ENCODE measurements around the gene ABHD5.

ABHD5 gene

DNA sequence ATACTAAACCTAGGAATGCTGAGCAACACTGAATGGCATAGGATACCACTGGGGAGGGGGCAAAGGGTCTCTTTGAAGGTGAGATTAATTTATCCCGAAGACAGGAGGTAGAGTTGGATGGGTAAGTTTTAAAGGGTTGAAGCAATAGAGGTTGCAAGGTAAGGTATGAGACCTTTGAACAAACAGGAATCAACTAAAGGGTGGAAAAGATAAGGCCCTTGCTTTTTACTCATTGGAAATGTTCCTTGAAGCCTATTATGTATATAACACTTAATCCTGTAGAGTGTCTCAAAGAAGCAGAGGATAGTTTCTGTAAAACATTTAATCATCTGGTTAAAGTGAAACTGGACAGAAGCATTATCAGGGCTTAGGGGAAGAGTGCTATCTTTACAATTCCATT, 5.7 kb downstream of the ABHD5 start:
- no peaks in the 10 kb centered on the region for H3K9me3 ChIP-seq (ENCODE audit: control insufficient read depth, low read length)
- no peaks in the 10 kb centered on the region for H3K27me3 ChIP-seq (replicated peaks; ENCODE audit: control insufficient read depth, insufficient read depth, low read length)
- H3K4me1 ChIP-seq (ENCODE audit: control insufficient read depth, insufficient read depth, low read length) = peaks cover 51% of the 10 kb centered on the region
- no peak for DNase-seq (ENCODE audit: low read depth)
- H3K36me3 ChIP-seq (ENCODE audit: control insufficient read depth, insufficient read depth, low read length, severe bottlenecking) = peaks cover 21% of the 10 kb centered on the region
- H3K4me3 ChIP-seq (ENCODE audit: low read length) = no peak overlapping the region
- no peak overlapping the region for H3K9ac ChIP-seq (ENCODE audit: low read length)

DNA sequence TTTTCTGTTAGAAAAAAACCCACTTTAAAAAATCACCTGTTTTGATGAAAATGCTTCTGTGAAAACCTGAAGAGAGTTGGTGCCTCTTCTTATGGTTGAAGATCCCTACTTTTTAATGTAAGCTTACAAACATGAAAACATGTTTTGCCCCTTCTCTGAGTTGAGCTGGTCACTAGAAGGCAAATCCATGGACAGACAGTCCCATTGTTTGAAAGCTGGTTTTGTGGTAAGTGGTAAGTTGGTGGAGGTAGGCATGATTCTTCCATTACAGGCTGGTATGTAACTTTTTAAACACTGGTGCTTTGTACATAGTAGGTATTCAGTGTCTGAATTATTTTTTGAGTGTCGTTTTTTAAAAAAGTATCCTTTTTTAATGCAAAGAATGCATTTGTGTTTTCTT, 6.1 kb downstream of the ABHD5 start:
- Histone ChIP-seq H3K4me3 (ENCODE audit: low read length) (no peak overlapping the region), H3K36me3 (ENCODE audit: control insufficient read depth, insufficient read depth, low read length, severe bottlenecking) (peaks cover 25% of the 10 kb centered on the region), H3K9ac (ENCODE audit: low read length) (no peak overlapping the region), H3K27me3 (replicated peaks; ENCODE audit: control insufficient read depth, insufficient read depth, low read length) (no peaks in the 10 kb centered on the region), H3K9me3 (ENCODE audit: control insufficient read depth, low read length) (no peaks in the 10 kb centered on the region), H3K4me1 (ENCODE audit: control insufficient read depth, insufficient read depth, low read length) (peaks cover 51% of the 10 kb centered on the region)
- DNase-seq (ENCODE audit: low read depth) = no peak

- Histone ChIP-seq H3K4me1 (ENCODE audit: control insufficient read depth, insufficient read depth, low read length) (peaks cover 21% of the 10 kb centered on the region), H3K9me3 (ENCODE audit: control insufficient read depth, low read length) (no peaks in the 10 kb centered on the region), H3K9ac (ENCODE audit: low read length) (no peak overlapping the region), H3K27me3 (replicated peaks; ENCODE audit: control insufficient read depth, insufficient read depth, low read length) (no peaks in the 10 kb centered on the region), H3K4me3 (ENCODE audit: low read length) (no peak overlapping the region), H3K36me3 (ENCODE audit: control insufficient read depth, insufficient read depth, low read length, severe bottlenecking) (peaks cover 45% of the 10 kb centered on the region)
- no peak for DNase-seq (ENCODE audit: low read depth)
These were observed 9.1 kb downstream of the ABHD5 start for GRCh38 chr3:43699864-43700263.

- no peak for DNase-seq (ENCODE audit: low read depth)
- H3K9ac ChIP-seq (ENCODE audit: low read length) = no peak overlapping the region
- H3K36me3 ChIP-seq (ENCODE audit: control insufficient read depth, insufficient read depth, low read length, severe bottlenecking) = peaks cover 54% of the 10 kb centered on the region
- peaks cover 23% of the 10 kb centered on the region for H3K4me1 ChIP-seq (ENCODE audit: control insufficient read depth, insufficient read depth, low read length)
- H3K4me3 ChIP-seq (ENCODE audit: low read length) = no peak overlapping the region
- H3K9me3 ChIP-seq (ENCODE audit: control insufficient read depth, low read length) = no peaks in the 10 kb centered on the region
- H3K27me3 ChIP-seq (replicated peaks; ENCODE audit: control insufficient read depth, insufficient read depth, low read length) = no peaks in the 10 kb centered on the region
These were observed 14.0 kb downstream of the ABHD5 start for GRCh38 chr3:43704697-43705096.

- DNase-seq (ENCODE audit: low read depth) = no peak
- peaks cover 27% of the 10 kb centered on the region for H3K4me1 ChIP-seq (ENCODE audit: control insufficient read depth, insufficient read depth, low read length)
- H3K9me3 ChIP-seq (ENCODE audit: control insufficient read depth, low read length) = no peaks in the 10 kb centered on the region
These were observed 15.6 kb downstream of the ABHD5 start for GRCh38 chr3:43706342-43706741.

GRCh38 chr3:43707266-43707665, 16.5 kb downstream of the ABHD5 start:
- Histone ChIP-seq H3K4me3 (ENCODE audit: low read length) (no peak overlapping the region), H3K36me3 (ENCODE audit: control insufficient read depth, insufficient read depth, low read length, severe bottlenecking) (peaks cover 42% of the 10 kb centered on the region), H3K27me3 (replicated peaks; ENCODE audit: control insufficient read depth, insufficient read depth, low read length) (no peaks in the 10 kb centered on the region), H3K9ac (ENCODE audit: low read length) (no peak overlapping the region), H3K9me3 (ENCODE audit: control insufficient read depth, low read length) (no peaks in the 10 kb centered on the region), H3K4me1 (ENCODE audit: control insufficient read depth, insufficient read depth, low read length) (peaks cover 27% of the 10 kb centered on the region)
- DNase-seq (ENCODE audit: low read depth) = no peak

More at GRCh38 chr3:43706342-43706741, 15.6 kb downstream of the ABHD5 start:
- no peaks in the 10 kb centered on the region for H3K27me3 ChIP-seq (replicated peaks; ENCODE audit: control insufficient read depth, insufficient read depth, low read length)
- peaks cover 42% of the 10 kb centered on the region for H3K36me3 ChIP-seq (ENCODE audit: control insufficient read depth, insufficient read depth, low read length, severe bottlenecking)
- H3K4me3 ChIP-seq (ENCODE audit: low read length) = no peak overlapping the region
- H3K9ac ChIP-seq (ENCODE audit: low read length) = no peak overlapping the region

DNA sequence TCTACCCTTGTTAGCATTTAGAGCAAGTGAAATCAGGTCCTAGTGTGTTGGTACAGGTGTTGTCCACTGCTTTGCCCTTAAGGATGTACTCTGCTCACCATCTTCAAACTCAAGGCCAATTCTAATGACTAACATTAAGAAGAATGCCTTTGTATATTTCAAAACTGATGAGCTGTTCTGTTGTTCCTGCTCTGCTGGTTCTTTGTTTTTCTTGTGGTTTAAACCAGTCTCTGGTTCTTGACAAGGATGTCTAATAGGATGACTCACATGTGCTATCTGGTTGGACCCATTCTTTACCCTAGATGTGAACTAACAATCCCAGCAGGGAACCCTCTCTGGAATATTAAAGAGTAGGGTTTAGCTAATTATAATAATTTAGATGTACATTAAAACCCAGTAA, 17.3 kb downstream of the ABHD5 start:
- Histone ChIP-seq H3K4me1 (ENCODE audit: control insufficient read depth, insufficient read depth, low read length) (peaks cover 27% of the 10 kb centered on the region), H3K36me3 (ENCODE audit: control insufficient read depth, insufficient read depth, low read length, severe bottlenecking) (peaks cover 42% of the 10 kb centered on the region), H3K9me3 (ENCODE audit: control insufficient read depth, low read length) (no peaks in the 10 kb centered on the region), H3K9ac (ENCODE audit: low read length) (peak overlapping the region; percentile 11), H3K4me3 (ENCODE audit: low read length) (peak overlapping the region; percentile 36), H3K27me3 (replicated peaks; ENCODE audit: control insufficient read depth, insufficient read depth, low read length) (no peaks in the 10 kb centered on the region)
- DNase-seq (ENCODE audit: low read depth) = peak; percentile 85

DNA sequence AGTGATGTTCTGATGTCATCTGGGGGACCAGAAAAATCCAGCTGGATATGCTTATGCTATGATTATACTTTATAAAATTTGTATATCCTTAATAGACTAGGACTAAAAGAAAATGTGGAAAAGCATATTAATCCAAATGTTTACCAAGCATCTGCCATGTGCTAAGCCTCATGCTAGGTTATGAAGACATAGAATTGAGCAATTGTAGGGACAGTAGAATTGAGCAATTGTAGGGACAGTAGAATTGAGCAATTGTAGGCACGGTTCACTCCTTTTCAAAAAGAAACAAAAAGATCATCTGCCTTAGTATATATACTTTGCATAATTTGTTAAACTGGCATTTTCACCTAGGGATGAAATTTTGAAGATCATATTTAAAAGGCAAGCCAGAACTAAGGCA, 18.3 kb downstream of the ABHD5 start:
- peak overlapping the region; percentile 43 for H3K9ac ChIP-seq (ENCODE audit: low read length)
- DNase-seq (ENCODE audit: low read depth) = peak; percentile 92
- H3K36me3 ChIP-seq (ENCODE audit: control insufficient read depth, insufficient read depth, low read length, severe bottlenecking) = peaks cover 43% of the 10 kb centered on the region
- H3K4me1 ChIP-seq (ENCODE audit: control insufficient read depth, insufficient read depth, low read length) = peaks cover 27% of the 10 kb centered on the region
- no peaks in the 10 kb centered on the region for H3K27me3 ChIP-seq (replicated peaks; ENCODE audit: control insufficient read depth, insufficient read depth, low read length)
- no peaks in the 10 kb centered on the region for H3K9me3 ChIP-seq (ENCODE audit: control insufficient read depth, low read length)
- peak overlapping the region; percentile 28 for H3K4me3 ChIP-seq (ENCODE audit: low read length)

GRCh38 chr3:43710607-43711006, 19.9 kb downstream of the ABHD5 start:
- H3K9me3 ChIP-seq (ENCODE audit: control insufficient read depth, low read length) = no peaks in the 10 kb centered on the region
- peaks cover 53% of the 10 kb centered on the region for H3K36me3 ChIP-seq (ENCODE audit: control insufficient read depth, insufficient read depth, low read length, severe bottlenecking)
- H3K27me3 ChIP-seq (replicated peaks; ENCODE audit: control insufficient read depth, insufficient read depth, low read length) = no peaks in the 10 kb centered on the region
- no peak overlapping the region for H3K4me3 ChIP-seq (ENCODE audit: low read length)
- DNase-seq (ENCODE audit: low read depth) = no peak
- no peak overlapping the region for H3K9ac ChIP-seq (ENCODE audit: low read length)
- H3K4me1 ChIP-seq (ENCODE audit: control insufficient read depth, insufficient read depth, low read length) = peaks cover 27% of the 10 kb centered on the region

- peaks cover 57% of the 10 kb centered on the region for H3K36me3 ChIP-seq (ENCODE audit: control insufficient read depth, insufficient read depth, low read length, severe bottlenecking)
- H3K4me3 ChIP-seq (ENCODE audit: low read length) = no peak overlapping the region
- H3K27me3 ChIP-seq (replicated peaks; ENCODE audit: control insufficient read depth, insufficient read depth, low read length) = no peaks in the 10 kb centered on the region
- no peaks in the 10 kb centered on the region for H3K9me3 ChIP-seq (ENCODE audit: control insufficient read depth, low read length)
- H3K4me1 ChIP-seq (ENCODE audit: control insufficient read depth, insufficient read depth, low read length) = peaks cover 38% of the 10 kb centered on the region
- H3K9ac ChIP-seq (ENCODE audit: low read length) = no peak overlapping the region
- no peak for DNase-seq (ENCODE audit: low read depth)
These were observed 27.6 kb downstream of the ABHD5 start for GRCh38 chr3:43718296-43718695.

DNA sequence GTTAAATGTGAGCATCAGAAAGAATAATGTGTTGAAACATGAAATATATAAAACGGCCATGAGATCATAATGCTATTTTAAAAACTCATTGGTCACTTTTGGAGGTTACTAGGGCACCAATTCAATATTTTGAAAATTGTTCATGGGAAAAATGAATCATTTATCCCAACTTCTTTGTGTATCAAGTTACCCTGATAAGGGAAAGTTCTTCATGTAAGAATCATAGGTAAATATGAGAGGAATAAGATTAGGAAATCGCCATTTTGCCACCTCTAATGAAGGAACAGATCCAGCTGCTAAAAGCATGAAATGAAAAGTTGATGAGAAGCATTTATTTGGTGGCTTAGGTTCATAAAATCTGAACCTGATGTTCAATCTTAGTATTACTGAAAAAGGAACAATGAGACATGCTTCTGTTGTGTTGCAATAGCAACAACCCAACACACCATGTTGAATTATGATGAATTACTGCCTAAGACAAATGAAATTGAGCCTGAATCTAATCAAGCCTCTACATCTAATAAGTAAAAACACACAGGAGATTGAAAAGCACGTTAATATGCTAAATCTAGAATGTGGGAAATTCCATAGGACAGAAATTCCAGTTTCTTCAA, 32.5 kb downstream of the ABHD5 start:
- H3K4me1 ChIP-seq (ENCODE audit: control insufficient read depth, insufficient read depth, low read length) = peaks cover 63% of the 10 kb centered on the region
- H3K4me3 ChIP-seq (ENCODE audit: low read length) = peak overlapping the region; percentile 5
- no peak overlapping the region for H3K9ac ChIP-seq (ENCODE audit: low read length)
- H3K27me3 ChIP-seq (replicated peaks; ENCODE audit: control insufficient read depth, insufficient read depth, low read length) = no peaks in the 10 kb centered on the region
- H3K9me3 ChIP-seq (ENCODE audit: control insufficient read depth, low read length) = no peaks in the 10 kb centered on the region
- peaks cover 17% of the 10 kb centered on the region for H3K36me3 ChIP-seq (ENCODE audit: control insufficient read depth, insufficient read depth, low read length, severe bottlenecking)
- peak; percentile 62 for DNase-seq (ENCODE audit: low read depth)

GRCh38 chr3:43726521-43726920, 35.8 kb downstream of the ABHD5 start:
- H3K9me3 ChIP-seq (ENCODE audit: control insufficient read depth, low read length) = no peaks in the 10 kb centered on the region
- H3K4me1 ChIP-seq (ENCODE audit: control insufficient read depth, insufficient read depth, low read length) = peaks cover 52% of the 10 kb centered on the region
- peak; percentile 37 for DNase-seq (ENCODE audit: low read depth)
- no peaks in the 10 kb centered on the region for H3K27me3 ChIP-seq (replicated peaks; ENCODE audit: control insufficient read depth, insufficient read depth, low read length)
- H3K4me3 ChIP-seq (ENCODE audit: low read length) = no peak overlapping the region
- H3K36me3 ChIP-seq (ENCODE audit: control insufficient read depth, insufficient read depth, low read length, severe bottlenecking) = peaks cover 5% of the 10 kb centered on the region
- no peak overlapping the region for H3K9ac ChIP-seq (ENCODE audit: low read length)

All from adipocyte (in vitro differentiated cells).